ENCODE measurements around the gene CTNND2. TPM values are rescaled to one million over a fixed set of nuclear protein-coding genes. Genes with fewer than 3 reads are reported as not detected.
A peak's percentile ranks its signal among the peaks of the same experiment; 100 is the strongest.

Gene CTNND2
- total RNA-seq, 6 donors from 2014 or later: 1.1 to 12.4 (median 3.2) TPM

- DNase-seq (no peak), ATAC-seq (ENCODE audit: low FRiP score in 2 of 2) (no peak)
- no peak overlapping the region for H3K27ac ChIP-seq
- TF ChIP-seq POLR2AphosphoS5 (IDR thresholded peaks at IDR 0.05) (no peak), CTCF (IDR thresholded peaks at IDR 0.05) (no peak), EP300 (IDR thresholded peaks at IDR 0.05) (no peak), POLR2A (IDR thresholded peaks at IDR 0.05) (no peak)
- H3K27me3 ChIP-seq: no peaks in the 10 kb centered on the region
- no peaks in the 10 kb centered on the region for H3K36me3 ChIP-seq
- 64 to 71% methylated on average over 8 of the region's 8 CpGs for WGBS, 2 donors
- H3K4me1 ChIP-seq: no peaks in the 10 kb centered on the region
- H3K9me3 ChIP-seq: no peaks in the 10 kb centered on the region
- no peak overlapping the region for H3K4me3 ChIP-seq
Measured at GRCh38 chr5:10969684-10970180, 934.5 kb downstream of the CTNND2 start.

DNA sequence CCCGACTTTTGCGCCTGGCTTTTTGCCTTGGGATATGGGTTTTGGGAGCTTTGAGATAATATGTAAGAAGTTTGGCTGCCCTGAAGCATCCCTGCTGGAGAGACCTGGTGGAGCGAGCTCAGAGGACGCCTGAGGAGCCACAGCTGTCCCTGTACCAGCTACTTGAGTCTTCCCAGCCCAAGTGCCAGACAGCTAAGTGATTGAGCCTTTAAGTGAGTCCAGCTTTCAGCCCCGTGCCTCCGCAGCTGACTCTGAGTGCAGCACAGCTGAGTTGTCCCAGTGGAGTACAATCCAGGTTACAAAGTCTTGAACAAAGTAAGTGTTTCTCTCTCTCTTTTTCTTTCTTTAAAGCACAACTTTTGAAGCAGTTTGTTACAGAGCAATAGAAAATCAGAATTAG, 939.4 kb downstream of the CTNND2 start:
- H3K27me3 ChIP-seq: no peaks in the 10 kb centered on the region
- ATAC-seq (ENCODE audit: low FRiP score in 2 of 2) (no peak), DNase-seq (no peak)
- no peak overlapping the region for H3K27ac ChIP-seq
- TF ChIP-seq POLR2A (IDR thresholded peaks at IDR 0.05) (no peak), POLR2AphosphoS5 (IDR thresholded peaks at IDR 0.05) (no peak), CTCF (IDR thresholded peaks at IDR 0.05) (no peak), EP300 (IDR thresholded peaks at IDR 0.05) (no peak)
- peaks cover 0 to 7% (median 0%) of the 10 kb centered on the region in 4 donors for H3K4me1 ChIP-seq
- H3K36me3 ChIP-seq: no peaks in the 10 kb centered on the region
- WGBS, 2 donors: 65% methylated on average over 4 to 6 of the region's 6 CpGs
- H3K4me3 ChIP-seq: no peak overlapping the region
- H3K9me3 ChIP-seq: no peaks in the 10 kb centered on the region

GRCh38 chr5:10958728-10959127, 945.5 kb downstream of the CTNND2 start:
- no peak overlapping the region for H3K27ac ChIP-seq
- DNase-seq (no peak), ATAC-seq (ENCODE audit: low FRiP score in 2 of 2) (no peak)
- H3K27me3 ChIP-seq: no peaks in the 10 kb centered on the region
- peaks cover 0 to 11% (median 4%) of the 10 kb centered on the region in 4 donors for H3K9me3 ChIP-seq
- no peaks in the 10 kb centered on the region for H3K36me3 ChIP-seq
- H3K4me1 ChIP-seq: peaks cover 0 to 7% (median 0%) of the 10 kb centered on the region in 4 donors
- no peak for TF ChIP-seq CTCF (IDR thresholded peaks at IDR 0.05)
- no peak for TF ChIP-seq EP300 (IDR thresholded peaks at IDR 0.05)
- TF ChIP-seq POLR2A (IDR thresholded peaks at IDR 0.05): no peak
- no peak for TF ChIP-seq POLR2AphosphoS5 (IDR thresholded peaks at IDR 0.05)
- no peak overlapping the region for H3K4me3 ChIP-seq

DNA sequence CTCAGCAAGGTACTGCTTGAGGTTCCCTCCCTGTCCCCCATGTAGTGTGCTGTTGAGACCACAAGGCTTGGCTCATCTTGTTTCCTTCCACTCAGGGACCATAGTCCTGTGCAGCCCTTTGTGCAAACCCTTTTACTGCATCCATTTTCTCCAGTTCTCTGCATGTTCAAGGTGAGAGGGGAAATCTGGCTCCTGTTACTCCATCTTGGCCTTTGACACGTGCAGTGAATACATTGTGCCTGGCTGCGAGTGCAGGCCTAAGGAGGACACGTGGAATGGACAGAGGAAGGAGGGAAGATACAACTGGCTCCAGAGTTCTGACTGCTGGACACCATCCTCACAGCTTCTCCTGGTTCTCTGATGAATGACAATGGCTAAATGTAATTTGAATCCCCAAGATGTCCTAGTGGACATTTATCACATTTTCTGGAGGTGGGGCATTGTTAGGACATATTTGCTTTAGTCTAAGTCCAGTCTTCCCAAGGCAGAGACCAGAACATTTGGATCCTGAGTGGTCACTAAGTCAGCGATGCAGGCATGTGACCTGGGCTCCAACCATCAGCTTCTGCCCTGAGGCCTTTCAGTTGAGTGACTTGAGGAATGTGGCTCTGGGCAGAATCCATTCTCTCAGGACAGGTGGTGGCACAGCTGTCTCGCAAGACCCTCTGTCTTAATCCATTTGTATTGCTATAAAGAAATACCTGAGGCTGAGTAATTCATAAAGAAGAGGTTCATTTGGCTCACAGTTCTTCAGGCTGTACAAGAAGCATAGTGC, 954.2 kb downstream of the CTNND2 start:
- Histone ChIP-seq H3K27me3 (no peaks in the 10 kb centered on the region), H3K4me3 (no peak overlapping the region), H3K9me3 (no peaks in the 10 kb centered on the region), H3K4me1 (no peaks in the 10 kb centered on the region), H3K27ac (no peak overlapping the region), H3K36me3 (no peaks in the 10 kb centered on the region)
- DNase-seq: no peak
- TF ChIP-seq EP300 (IDR thresholded peaks at IDR 0.05) (no peak), POLR2AphosphoS5 (IDR thresholded peaks at IDR 0.05) (no peak), CTCF (IDR thresholded peaks at IDR 0.05) (no peak), POLR2A (IDR thresholded peaks at IDR 0.05) (no peak)
- ATAC-seq (ENCODE audit: low FRiP score in 2 of 2): no peak
- WGBS, 2 donors: 79 to 93% methylated on average over 4 to 5 of the region's 5 CpGs

GRCh38 chr5:10946050-10946449, 958.2 kb downstream of the CTNND2 start:
- Histone ChIP-seq H3K9me3 (no peaks in the 10 kb centered on the region), H3K4me1 (no peaks in the 10 kb centered on the region), H3K4me3 (no peak overlapping the region), H3K27ac (no peak overlapping the region), H3K27me3 (no peaks in the 10 kb centered on the region), H3K36me3 (no peaks in the 10 kb centered on the region)
- WGBS, 2 donors: 73 to 83% methylated on average over 4 of the region's 4 CpGs
- peak in 1 of 2 donors; percentile 34 for ATAC-seq (ENCODE audit: low FRiP score in 2 of 2)
- TF ChIP-seq POLR2AphosphoS5 (IDR thresholded peaks at IDR 0.05) (no peak), EP300 (IDR thresholded peaks at IDR 0.05) (no peak), CTCF (IDR thresholded peaks at IDR 0.05) (no peak), POLR2A (IDR thresholded peaks at IDR 0.05) (no peak)
- no peak for DNase-seq
